Neuronal stem cell (in vitro differentiated cells): ENCODE results near the gene HPCAL4.

Experiments
- DNase-seq: peaks from one replicate; pipeline ENCODE4 v3.0.0-alpha.2; 2013; ENCODE audit warnings: low spot score
- H2AFZ ChIP-seq: one replicate; pipeline ENCODE4 v1.6.1; 2013; ENCODE audit warnings: mild to moderate bottlenecking, low read length, inconsistent platforms
- H2AK5ac ChIP-seq: 2 replicates; pipeline ENCODE4 v1.6.1; 2013; ENCODE audit warnings: low read depth, mild to moderate bottlenecking, inconsistent platforms, low read length, moderate library complexity, mixed read lengths
- H2BK120ac ChIP-seq: 2 replicates; pipeline ENCODE4 v1.6.1; 2013; ENCODE audit warnings: low read depth, mild to moderate bottlenecking, inconsistent platforms, low read length, moderate library complexity, mixed read lengths
- H2BK12ac ChIP-seq: one replicate; pipeline ENCODE4 v1.6.1; 2013; ENCODE audit warnings: low read length, inconsistent platforms
- H2BK15ac ChIP-seq: 2 replicates; pipeline ENCODE4 v1.6.1; 2013; ENCODE audit warnings: mild to moderate bottlenecking, low read length, inconsistent platforms, mixed read lengths
- H2BK5ac ChIP-seq: one replicate; pipeline ENCODE4 v1.6.1; 2013; ENCODE audit warnings: inconsistent platforms, mild to moderate bottlenecking, low read length, moderate library complexity
- H3K14ac ChIP-seq: one replicate; pipeline ENCODE4 v1.6.1; 2013; ENCODE audit warnings: low read length, inconsistent platforms
- H3K18ac ChIP-seq: 2 replicates; pipeline ENCODE4 v1.6.1; 2013; ENCODE audit warnings: low read length, inconsistent platforms
- H3K23ac ChIP-seq: 2 replicates; pipeline ENCODE4 v1.6.1; 2013; ENCODE audit warnings: low read depth, mild to moderate bottlenecking, mixed read lengths, low read length, inconsistent platforms; ENCODE audit not compliant: poor library complexity
- H3K27ac ChIP-seq: replicated peaks from 3 replicates; pipeline ENCODE4 v1.5.1; 2013; ENCODE audit warnings: low read length, inconsistent platforms
- H3K27me3 ChIP-seq, 3 experiments: 2 replicates each; pipeline ENCODE4 v1.6.1; 2013; ENCODE audit warnings: low read length in 3 of 3, mild to moderate bottlenecking in 2 of 3, inconsistent platforms in 1 of 3, low read depth in 1 of 3, mixed read lengths in 1 of 3, moderate library complexity in 1 of 3; ENCODE audit not compliant: control insufficient read depth in 3 of 3, insufficient read depth in 3 of 3
- H3K36me3 ChIP-seq, 2 donors: replicated peaks in 1 of 2; 2 replicates each; pipeline ENCODE4 v1.6.1; 2013; ENCODE audit warnings: low read length in 2 of 2; ENCODE audit not compliant: control insufficient read depth in 2 of 2, insufficient read depth in 2 of 2
- H3K4ac ChIP-seq: 2 replicates; pipeline ENCODE4 v1.6.1; 2013; ENCODE audit warnings: inconsistent platforms, mild to moderate bottlenecking, low read length, moderate library complexity
- H3K4me1 ChIP-seq, 2 donors: 1 replicate in 1 of 2; 2 replicates in 1 of 2; pipeline ENCODE4 v1.6.1; 2013; ENCODE audit warnings: low read length in 2 of 2, low read depth in 1 of 2; ENCODE audit not compliant: control insufficient read depth in 2 of 2, insufficient read depth in 1 of 2
- H3K4me2 ChIP-seq: one replicate; pipeline ENCODE4 v1.6.1; 2013; ENCODE audit warnings: mild to moderate bottlenecking, low read length, inconsistent platforms; ENCODE audit not compliant: insufficient read depth, poor library complexity, severe bottlenecking
- H3K4me3 ChIP-seq, 2 donors: 2 replicates each; pipeline ENCODE4 v1.5.1; 2013; ENCODE audit warnings: low read length in 2 of 2, mild to moderate bottlenecking in 2 of 2, inconsistent platforms in 1 of 2, moderate library complexity in 1 of 2
- H3K79me1 ChIP-seq: one replicate; pipeline ENCODE4 v1.6.1; 2013; ENCODE audit warnings: low read depth, mild to moderate bottlenecking, inconsistent platforms, low read length, moderate library complexity
- H3K9ac ChIP-seq: one replicate; pipeline ENCODE4 v1.6.1; 2013; ENCODE audit warnings: mild to moderate bottlenecking, low read depth, low read length, inconsistent platforms; ENCODE audit not compliant: poor library complexity
- H3K9me3 ChIP-seq, 2 donors: replicated peaks in 1 of 2; 2 replicates each; pipeline versions ENCODE3 to v1.6.1; 2013; ENCODE audit warnings: low read length in 2 of 2, mild to moderate bottlenecking in 2 of 2, inconsistent platforms in 1 of 2, low read depth in 1 of 2, mixed read lengths in 1 of 2, moderate library complexity in 1 of 2; ENCODE audit not compliant: control insufficient read depth in 2 of 2, insufficient read depth in 1 of 2
- H4K8ac ChIP-seq: one replicate; pipeline ENCODE4 v1.6.1; 2013; ENCODE audit warnings: low read depth, mild to moderate bottlenecking, inconsistent platforms, low read length, moderate library complexity
- H4K91ac ChIP-seq: one replicate; pipeline ENCODE4 v1.6.1; 2013; ENCODE audit warnings: low read length, low read depth, mild to moderate bottlenecking, inconsistent platforms; ENCODE audit not compliant: poor library complexity
- WGBS, 2 donors: extraction: QIAGEN DNeasy Blood & Tissue Kit; methylation state at CpG; one replicate each; pipeline ENCODE4 v1.1.7; 2013; ENCODE audit warnings: missing lambda C conversion rate in 2 of 2, mixed read lengths in 1 of 2; ENCODE audit not compliant: insufficient read length in 2 of 2, insufficient replicate concordance in 1 of 2; ENCODE audit errors: extremely low coverage in 2 of 2; 5-methylcytosine and 5-hydroxymethylcytosine counted together

HPCAL4 gene

GRCh38 chr1:39643705-39644104 lies 47.5 kb downstream of the HPCAL4 start:
- peaks cover 2 to 69% (median 7%) of the 10 kb centered on the region in 3 experiments for H3K27me3 ChIP-seq

DNA sequence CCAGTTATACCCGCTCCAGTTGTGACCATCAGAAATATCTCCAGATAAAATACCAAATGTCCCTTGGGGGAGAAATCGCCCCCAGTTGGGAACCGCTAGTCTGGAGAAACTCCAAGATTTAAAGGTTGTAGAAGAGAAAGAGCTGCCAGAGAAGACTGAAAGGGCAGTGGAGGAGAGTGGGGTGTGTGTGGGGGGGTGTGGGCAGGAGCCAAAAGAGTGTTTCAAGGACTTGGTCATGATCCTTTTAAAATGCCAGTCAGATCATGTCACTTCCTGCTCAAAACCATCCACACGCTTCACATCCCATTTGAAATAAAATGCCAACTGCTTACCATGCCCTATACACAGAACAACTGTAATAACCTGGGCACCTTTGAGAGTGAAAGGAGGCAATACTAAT lies 48.4 kb downstream of the HPCAL4 start:
- Histone ChIP-seq H3K4me3 (no peak overlapping the region), H2BK5ac (no peak overlapping the region), H2BK12ac (no peak overlapping the region), H4K8ac (no peak overlapping the region), H3K4ac (no peak overlapping the region), H3K18ac (no peak overlapping the region), H3K9ac (no peak overlapping the region), H3K79me1 (no peaks in the 10 kb centered on the region), H2BK120ac (no peak overlapping the region), H2AK5ac (no peak overlapping the region), H3K27me3 (peaks cover 2 to 71% (median 16%) of the 10 kb centered on the region in 3 experiments), H3K14ac (no peak overlapping the region), H3K36me3 (no peaks in the 10 kb centered on the region), H3K23ac (no peak overlapping the region), H3K4me2 (no peak overlapping the region), H3K9me3 (no peaks in the 10 kb centered on the region), H2BK15ac (no peak overlapping the region), H3K4me1 (peaks cover 0 to 16% of the 10 kb centered on the region in 2 donors), H2AFZ (no peak overlapping the region), H3K27ac (no peak overlapping the region), H4K91ac (no peak overlapping the region)
- WGBS, 2 donors, result no CpG with 5 or more reads among the region's 4 CpGs
- no peak for DNase-seq

More at GRCh38 chr1:39643705-39644104, 47.5 kb downstream of the HPCAL4 start:
- no CpG with 5 or more reads among the region's 3 CpGs for WGBS, 2 donors
- Histone ChIP-seq H2AK5ac (no peak overlapping the region), H3K9ac (no peak overlapping the region), H3K79me1 (no peaks in the 10 kb centered on the region), H4K8ac (no peak overlapping the region), H2BK15ac (no peak overlapping the region), H4K91ac (no peak overlapping the region), H3K14ac (no peak overlapping the region), H3K4me2 (no peak overlapping the region), H2BK5ac (no peak overlapping the region), H3K23ac (no peak overlapping the region), H3K4me3 (no peak overlapping the region), H2AFZ (no peak overlapping the region), H3K4me1 (peaks cover 0 to 16% of the 10 kb centered on the region in 2 donors), H3K4ac (no peak overlapping the region), H3K36me3 (no peaks in the 10 kb centered on the region), H3K18ac (no peak overlapping the region), H2BK12ac (no peak overlapping the region), H3K9me3 (no peaks in the 10 kb centered on the region), H2BK120ac (no peak overlapping the region), H3K27ac (no peak overlapping the region)
- no peak for DNase-seq

GRCh38 chr1:39640861-39641260 lies 50.4 kb downstream of the HPCAL4 start:
- Histone ChIP-seq H3K14ac (no peak overlapping the region), H2AFZ (no peak overlapping the region), H3K36me3 (no peaks in the 10 kb centered on the region), H3K4ac (no peak overlapping the region), H3K79me1 (no peaks in the 10 kb centered on the region), H3K27me3 (peaks cover 2 to 82% (median 16%) of the 10 kb centered on the region in 3 experiments), H2BK120ac (no peak overlapping the region), H2BK5ac (no peak overlapping the region), H3K27ac (no peak overlapping the region), H2BK12ac (no peak overlapping the region), H2BK15ac (no peak overlapping the region), H4K8ac (no peak overlapping the region), H2AK5ac (no peak overlapping the region), H4K91ac (no peak overlapping the region), H3K18ac (no peak overlapping the region), H3K9me3 (no peaks in the 10 kb centered on the region), H3K4me3 (no peak overlapping the region), H3K23ac (no peak overlapping the region), H3K4me2 (no peak overlapping the region), H3K9ac (no peak overlapping the region), H3K4me1 (peaks cover 0 to 1% of the 10 kb centered on the region in 2 donors)
- DNase-seq, result no peak
- WGBS, 2 donors, result no CpG with 5 or more reads among the region's 8 CpGs

DNA sequence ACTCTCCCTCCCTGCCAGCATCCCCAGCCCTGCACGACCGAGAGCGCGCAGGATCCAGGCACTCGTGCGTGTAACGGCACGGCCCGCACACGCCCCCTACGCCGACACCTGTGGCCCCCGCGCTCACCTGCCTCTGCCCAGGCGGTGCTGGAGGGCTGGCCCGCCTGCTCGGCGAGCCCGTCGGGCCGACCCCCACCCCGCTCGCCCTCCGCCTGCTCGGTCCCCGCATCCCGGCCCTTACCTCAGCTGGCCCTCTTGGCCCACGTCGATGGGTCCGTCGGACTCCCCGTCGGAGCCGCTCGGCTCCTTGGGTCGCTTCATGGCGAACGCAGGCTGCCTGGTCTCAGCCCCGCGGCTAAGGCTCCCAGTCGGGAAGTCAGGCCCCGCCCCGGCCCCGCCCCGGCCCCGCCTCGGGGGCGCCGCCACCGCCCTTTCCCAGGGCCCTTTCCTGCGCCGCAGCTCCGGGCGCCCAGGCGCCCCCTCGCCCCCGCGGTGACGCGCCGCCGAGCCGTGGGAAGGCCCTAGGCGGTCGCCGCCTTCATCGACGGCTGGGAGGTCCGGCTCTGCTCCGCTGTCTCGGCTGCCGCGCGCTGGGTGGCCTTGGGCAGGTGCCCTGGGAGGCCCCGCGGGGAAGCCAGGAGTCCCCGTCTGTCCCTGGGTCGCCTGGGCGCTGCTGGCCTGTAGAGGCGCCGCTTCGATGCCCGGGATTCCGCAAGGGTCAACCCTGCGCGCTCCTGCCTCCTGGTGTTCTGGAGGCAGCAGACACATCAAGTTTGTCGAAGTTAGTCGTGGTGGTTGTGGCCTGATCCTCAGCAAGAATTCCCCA lies 51.7 kb downstream of the HPCAL4 start, which contains the start of gene HEYL:
TSS of gene HEYL (minus strand) at position 339 of the 826 bp plus-strand sequence. CDS start at position 321, 18 bp downstream.
- Histone ChIP-seq H2AK5ac (peak within 1 kb of the TSS; percentile 56), H3K27me3 (peaks cover 2 to 86% (median 16%) of the 10 kb centered on the region in 3 experiments), H2BK5ac (no peak within 1 kb of the TSS), H3K14ac (peak within 1 kb of the TSS; percentile 25), H4K91ac (no peak within 1 kb of the TSS), H3K4me2 (peak within 1 kb of the TSS; percentile 67), H3K27ac (no peak within 1 kb of the TSS), H4K8ac (peak within 1 kb of the TSS; percentile 26), H3K36me3 (no peaks in the 10 kb centered on the region), H3K18ac (peak within 1 kb of the TSS; percentile 92), H2BK12ac (peak within 1 kb of the TSS; percentile 16), H3K4me3 (peak within 1 kb of the TSS in 1 of 2 donors; percentile 91), H2BK15ac (peak within 1 kb of the TSS; percentile 90), H3K4me1 (peaks cover 0 to 1% of the 10 kb centered on the region in 2 donors), H3K79me1 (no peaks in the 10 kb centered on the region), H2BK120ac (no peak within 1 kb of the TSS), H3K9me3 (no peaks in the 10 kb centered on the region), H2AFZ (peak within 1 kb of the TSS; percentile 75), H3K23ac (peak within 1 kb of the TSS; percentile 56), H3K4ac (no peak within 1 kb of the TSS), H3K9ac (peak within 1 kb of the TSS; percentile 86)
- WGBS, 2 donors, result no CpG with 5 or more reads among the region's 88 CpGs
- DNase-seq, result peak; percentile 70
